Psoas muscle (tissue), 8 donors: ENCODE results near the gene RBM17. TPM values are rescaled to one million over a fixed set of nuclear protein-coding genes. Genes with fewer than 3 reads are reported as not detected.
"Not testable (repeated sequence)": the region's sequence is repeated elsewhere in the genome, so short reads cannot be mapped to it uniquely, and the experiment has no call there.

Experiments used
- ATAC-seq, 4 donors: fragments of 200-7000 bp; cut with Tn5 transposase; one replicate each; pipeline ENCODE4 v1.9.1; 2020; ENCODE audit warnings: moderate library complexity in 3 of 4, mild to moderate bottlenecking in 2 of 4
- DNase-seq, 2 donors: peaks; one replicate each; pipeline ENCODE4 v3.0.0-alpha.2; 2020
- H3K27ac ChIP-seq: fragments of 200-600 bp; one replicate; pipeline ENCODE4 v1.8.0; 2022
- H3K27me3 ChIP-seq, 3 donors: fragments of 200-600 bp in 1 of 3; one replicate each; pipeline versions ENCODE4 v1.6.1 to v1.8.0; 2013 to 2022; ENCODE audit warnings: low read length in 2 of 3, mild to moderate bottlenecking in 2 of 3, moderate library complexity in 1 of 3; ENCODE audit not compliant: insufficient read depth in 3 of 3
- H3K36me3 ChIP-seq, 2 donors: fragments of 200-600 bp in 1 of 2; one replicate each; pipeline versions ENCODE4 v1.6.1 to v1.8.0; 2013 to 2022; ENCODE audit warnings: low read depth in 1 of 2, mild to moderate bottlenecking in 1 of 2, moderate library complexity in 1 of 2; ENCODE audit not compliant: insufficient read depth in 1 of 2
- H3K4me1 ChIP-seq: fragments of 200-600 bp; one replicate; pipeline ENCODE4 v1.8.0; 2022
- H3K4me3 ChIP-seq: fragments of 200-600 bp; one replicate; pipeline ENCODE4 v1.8.0; 2022; ENCODE audit warnings: mild to moderate bottlenecking
- H3K9me3 ChIP-seq: fragments of 200-600 bp; one replicate; pipeline ENCODE4 v1.8.0; 2022
- CTCF ChIP-seq: fragments of 200-600 bp; IDR thresholded peaks from one replicate; pipeline ENCODE4 v1.8.0; 2022; ENCODE audit warnings: antibody characterized with exemption
- WGBS, 3 donors: extraction: QIAGEN DNeasy Blood & Tissue Kit; methylation state at CpG; one replicate each; pipeline versions ENCODE4 v1.1.6 to v1.1.7; 2013; 5-methylcytosine and 5-hydroxymethylcytosine counted together
- intact Hi-C, 2 donors: fragments of 100-400 bp; cut with DNase I; formaldehyde crosslinking; loops; one replicate each; pipeline versions ENCODE4 v1.11.0 to v1.14.2; 2022
- polyA plus RNA-seq, 3 donors: library from polyadenylated mRNA; stranded (reverse); fragments of 200-250 nt; gene quantifications; one replicate each; pipeline ENCODE4 v1.2.3, GENCODE V29; 2013
- total RNA-seq, 4 donors: library from RNA; stranded (reverse); fragmentation: NEBNext Ultra II Directional in 2 of 4; extraction: Animal tissue kit (Norgen Biotek cat#: 25700) in 2 of 4; gene quantifications; one replicate each; pipeline versions ENCODE4 v1.2.1 to v1.2.4, GENCODE V29; 2021 to 2023
- donor health status: healthy with polysubstance abuse.
- donor health status: DM: no; HTN: no; CAD: no; lungs with moderate emphysema.
- donor health status: Bipolar disorder and iron deficiency.
- donor health status: healthy.
- donor health status: DM: yes; HTN: yes; CAD: no.
- donor health status: DM: no; HTN: no; CAD: no.
- donor health status: DM: no; HTN: no; CAD: no.
- donor health status: DM: yes; HTN: yes; CAD: no.

RBM17 gene
- total and polyA plus RNA-seq, 7 donors = 74.4 to 157 (median 95.9) TPM

GRCh38 chr10:6140965-6141295 lies 52.1 kb downstream of the RBM17 start:
- no peak for TF ChIP-seq CTCF
- ATAC-seq (no peak), DNase-seq (no peak)
- 63 to 77% (median 65%) methylated on average over 8 of the region's 8 CpGs for WGBS, 3 donors
- Histone ChIP-seq H3K9me3 (no peaks in the 10 kb centered on the region), H3K36me3 (peaks cover 0 to under 1% of the 10 kb centered on the region in 2 donors), H3K27me3 (no peaks in the 10 kb centered on the region), H3K27ac (peak overlapping the region; percentile 94), H3K4me3 (peak overlapping the region; percentile 59), H3K4me1 (peaks cover 24% of the 10 kb centered on the region)
- intact Hi-C loops = no loop called here

GRCh38 chr10:6141296-6142151 lies 52.7 kb downstream of the RBM17 start:
- Histone ChIP-seq H3K4me1 (peaks cover 30% of the 10 kb centered on the region), H3K27ac (peak overlapping the region; percentile 94), H3K36me3 (no peaks in the 10 kb centered on the region), H3K9me3 (no peaks in the 10 kb centered on the region), H3K27me3 (no peaks in the 10 kb centered on the region), H3K4me3 (peak overlapping the region; percentile 59)
- TF ChIP-seq CTCF = no peak
- ATAC-seq (peak; percentile 73 to 83 (median 80)), DNase-seq (peak; percentile 61 to 81)
- WGBS, 3 donors = 9 to 28% (median 15%) methylated on average over 30 of the region's 30 CpGs
- intact Hi-C loops = no loop called here

- WGBS, 3 donors = 85 to 96% (median 87%) methylated on average over 7 of the region's 7 CpGs
- H3K27me3 ChIP-seq, DNase-seq, H3K36me3 ChIP-seq, H3K9me3 ChIP-seq, intact Hi-C loops, ATAC-seq: not testable (repeated sequence)
- H3K27ac ChIP-seq = peak overlapping the region; percentile 94
- H3K4me1 ChIP-seq = peaks cover 36% of the 10 kb centered on the region
- H3K4me3 ChIP-seq = peak overlapping the region; percentile 59
Observed at GRCh38 chr10:6142186-6142585, 53.4 kb downstream of the RBM17 start.

GRCh38 chr10:6142644-6143043 lies 53.8 kb downstream of the RBM17 start:
- H3K36me3 ChIP-seq = no peaks in the 10 kb centered on the region
- H3K9me3 ChIP-seq = no peaks in the 10 kb centered on the region
- H3K27ac ChIP-seq = peak overlapping the region; percentile 94
- intact Hi-C loops = no loop called here
- 96 to 98% (median 96%) methylated on average over 7 of the region's 7 CpGs for WGBS, 3 donors
- peaks cover 39% of the 10 kb centered on the region for H3K4me1 ChIP-seq
- ATAC-seq (no peak), DNase-seq (no peak)
- TF ChIP-seq CTCF = no peak
- no peak overlapping the region for H3K4me3 ChIP-seq
- no peaks in the 10 kb centered on the region for H3K27me3 ChIP-seq

- DNase-seq (no peak), ATAC-seq (no peak)
- WGBS, 3 donors = 76 to 87% (median 80%) methylated on average over 13 of the region's 13 CpGs
- Histone ChIP-seq H3K36me3 (no peaks in the 10 kb centered on the region), H3K27ac (peak overlapping the region; percentile 94), H3K4me3 (no peak overlapping the region), H3K27me3 (no peaks in the 10 kb centered on the region), H3K9me3 (no peaks in the 10 kb centered on the region), H3K4me1 (peaks cover 44% of the 10 kb centered on the region)
- intact Hi-C loops = no loop called here
- no peak for TF ChIP-seq CTCF
Observed at GRCh38 chr10:6143181-6143580, 54.3 kb downstream of the RBM17 start.
